Measurements from ENCODE around the gene IL6R. TPM values are rescaled to one million over a fixed set of nuclear protein-coding genes. Genes with fewer than 3 reads are reported as not detected.

IL6R gene
- total and polyA plus RNA-seq, 4 donors: 3.8 to 7.3 (median 5.4) TPM

GRCh38 chr1:154445040-154445472, 39.9 kb downstream of the IL6R start:
- no peak for DNase-seq (ENCODE audit: low read depth in 4 of 6, low spot score in 6 of 6)
- Histone ChIP-seq H3K9me3 (ENCODE audit: control insufficient read depth, insufficient read depth, low read length) (no peaks in the 10 kb centered on the region), H3K27me3 (ENCODE audit: control insufficient read depth, insufficient read depth, low read length) (no peaks in the 10 kb centered on the region), H3K4me3 (ENCODE audit: low read depth, low read length) (no peak overlapping the region), H3K27ac (ENCODE audit: low read depth, low read length) (no peak overlapping the region), H3K4me1 (ENCODE audit: control insufficient read depth, insufficient read depth, low read length) (no peaks in the 10 kb centered on the region), H3K36me3 (ENCODE audit: control insufficient read depth, insufficient read depth, low read length) (no peaks in the 10 kb centered on the region)
- WGBS (ENCODE audit: insufficient coverage): 40% methylated on average over 2 of the region's 7 CpGs

DNA sequence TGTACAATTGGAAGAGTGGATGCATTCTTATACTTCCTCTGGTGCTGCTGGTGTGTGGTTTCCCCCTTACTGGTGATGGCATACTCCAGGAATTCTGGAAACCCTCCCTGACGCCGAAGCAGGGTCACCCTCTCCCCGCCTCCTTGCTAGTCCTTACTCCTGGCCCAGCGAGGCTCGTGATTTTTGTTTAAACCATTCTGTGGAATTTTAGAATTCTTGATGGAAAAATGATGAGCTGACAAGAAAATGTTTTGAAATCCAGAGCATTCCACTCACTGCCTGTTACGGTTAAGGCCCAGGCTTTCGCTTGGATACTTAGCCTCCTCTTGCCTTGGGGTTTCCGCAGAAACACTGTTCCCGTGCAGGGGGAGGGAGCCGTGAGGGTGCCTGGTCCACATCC, 41.1 kb downstream of the IL6R start:
- H3K4me1 ChIP-seq (ENCODE audit: control insufficient read depth, insufficient read depth, low read length): no peaks in the 10 kb centered on the region
- no peak overlapping the region for H3K27ac ChIP-seq (ENCODE audit: low read depth, low read length)
- H3K27me3 ChIP-seq (ENCODE audit: control insufficient read depth, insufficient read depth, low read length): no peaks in the 10 kb centered on the region
- 94% methylated on average over 3 of the region's 10 CpGs for WGBS (ENCODE audit: insufficient coverage)
- H3K9me3 ChIP-seq (ENCODE audit: control insufficient read depth, insufficient read depth, low read length): no peaks in the 10 kb centered on the region
- H3K36me3 ChIP-seq (ENCODE audit: control insufficient read depth, insufficient read depth, low read length): no peaks in the 10 kb centered on the region
- no peak overlapping the region for H3K4me3 ChIP-seq (ENCODE audit: low read depth, low read length)
- DNase-seq (ENCODE audit: low read depth in 4 of 6, low spot score in 6 of 6): peak in 1 of 6 donors; percentile 49

DNA sequence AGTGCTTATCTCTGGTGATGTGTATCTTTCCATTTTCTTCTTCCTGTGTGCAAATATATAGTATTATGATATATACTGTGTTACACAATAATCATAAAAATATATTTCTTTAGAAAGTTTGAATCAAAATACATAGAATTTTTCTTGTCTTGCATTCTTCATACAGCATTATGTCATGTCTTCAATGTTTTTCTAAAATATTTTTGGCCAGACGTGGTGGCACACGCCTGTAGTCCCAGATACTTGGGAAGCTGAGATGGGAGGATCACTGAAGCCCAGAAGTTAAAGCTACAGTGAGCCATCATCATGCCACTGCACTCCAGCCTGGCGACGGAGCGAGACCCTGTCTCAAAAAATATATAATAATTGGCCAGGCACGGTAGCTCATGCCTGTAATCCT, 41.6 kb downstream of the IL6R start:
- no peaks in the 10 kb centered on the region for H3K27me3 ChIP-seq (ENCODE audit: control insufficient read depth, insufficient read depth, low read length)
- H3K27ac ChIP-seq (ENCODE audit: low read depth, low read length): no peak overlapping the region
- H3K4me1 ChIP-seq (ENCODE audit: control insufficient read depth, insufficient read depth, low read length): no peaks in the 10 kb centered on the region
- DNase-seq (ENCODE audit: low read depth in 4 of 6, low spot score in 6 of 6): no peak
- H3K9me3 ChIP-seq (ENCODE audit: control insufficient read depth, insufficient read depth, low read length): no peaks in the 10 kb centered on the region
- H3K36me3 ChIP-seq (ENCODE audit: control insufficient read depth, insufficient read depth, low read length): no peaks in the 10 kb centered on the region
- no peak overlapping the region for H3K4me3 ChIP-seq (ENCODE audit: low read depth, low read length)
- WGBS (ENCODE audit: insufficient coverage): no CpG with 5 or more reads among the region's 6 CpGs

DNA sequence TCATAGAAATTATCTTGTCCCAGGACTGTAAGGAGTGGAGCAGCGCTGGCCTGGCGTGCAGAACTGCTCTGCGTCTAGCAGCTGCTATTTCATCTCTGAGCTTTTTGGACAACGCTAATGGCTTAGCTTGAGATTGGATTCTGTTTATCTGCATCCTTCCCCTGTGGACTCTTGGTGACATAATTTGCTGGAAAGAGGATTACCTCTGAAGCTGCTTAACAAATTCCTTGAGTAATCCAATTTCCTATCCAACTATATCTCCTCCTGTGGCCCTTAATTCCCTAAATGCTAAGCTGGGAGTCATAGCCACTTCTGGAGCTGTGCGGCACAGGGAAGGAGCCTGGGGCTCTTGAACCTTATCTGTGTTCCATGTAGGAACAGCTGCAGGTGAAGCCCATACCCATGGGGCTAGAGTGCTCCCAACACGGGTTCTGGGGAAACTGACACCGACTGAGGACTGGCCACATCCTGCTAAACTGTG, 43.2 kb downstream of the IL6R start:
- Histone ChIP-seq H3K36me3 (ENCODE audit: control insufficient read depth, insufficient read depth, low read length) (no peaks in the 10 kb centered on the region), H3K4me1 (ENCODE audit: control insufficient read depth, insufficient read depth, low read length) (peaks cover 5% of the 10 kb centered on the region), H3K9me3 (ENCODE audit: control insufficient read depth, insufficient read depth, low read length) (no peaks in the 10 kb centered on the region), H3K4me3 (ENCODE audit: low read depth, low read length) (no peak overlapping the region), H3K27me3 (ENCODE audit: control insufficient read depth, insufficient read depth, low read length) (no peaks in the 10 kb centered on the region), H3K27ac (ENCODE audit: low read depth, low read length) (no peak overlapping the region)
- no peak for DNase-seq (ENCODE audit: low read depth in 4 of 6, low spot score in 6 of 6)
- 88% methylated on average over 5 of the region's 7 CpGs for WGBS (ENCODE audit: insufficient coverage)

- WGBS (ENCODE audit: insufficient coverage): 56% methylated on average over 4 of the region's 5 CpGs
- Histone ChIP-seq H3K27ac (ENCODE audit: low read depth, low read length) (peak overlapping the region; percentile 6), H3K4me1 (ENCODE audit: control insufficient read depth, insufficient read depth, low read length) (peaks cover 5% of the 10 kb centered on the region), H3K9me3 (ENCODE audit: control insufficient read depth, insufficient read depth, low read length) (no peaks in the 10 kb centered on the region), H3K27me3 (ENCODE audit: control insufficient read depth, insufficient read depth, low read length) (no peaks in the 10 kb centered on the region), H3K4me3 (ENCODE audit: low read depth, low read length) (no peak overlapping the region), H3K36me3 (ENCODE audit: control insufficient read depth, insufficient read depth, low read length) (no peaks in the 10 kb centered on the region)
- peak in 2 of 6 donors; percentile 34 to 58 for DNase-seq (ENCODE audit: low read depth in 4 of 6, low spot score in 6 of 6)
Observed at GRCh38 chr1:154453161-154453560, 48.0 kb downstream of the IL6R start.

DNA sequence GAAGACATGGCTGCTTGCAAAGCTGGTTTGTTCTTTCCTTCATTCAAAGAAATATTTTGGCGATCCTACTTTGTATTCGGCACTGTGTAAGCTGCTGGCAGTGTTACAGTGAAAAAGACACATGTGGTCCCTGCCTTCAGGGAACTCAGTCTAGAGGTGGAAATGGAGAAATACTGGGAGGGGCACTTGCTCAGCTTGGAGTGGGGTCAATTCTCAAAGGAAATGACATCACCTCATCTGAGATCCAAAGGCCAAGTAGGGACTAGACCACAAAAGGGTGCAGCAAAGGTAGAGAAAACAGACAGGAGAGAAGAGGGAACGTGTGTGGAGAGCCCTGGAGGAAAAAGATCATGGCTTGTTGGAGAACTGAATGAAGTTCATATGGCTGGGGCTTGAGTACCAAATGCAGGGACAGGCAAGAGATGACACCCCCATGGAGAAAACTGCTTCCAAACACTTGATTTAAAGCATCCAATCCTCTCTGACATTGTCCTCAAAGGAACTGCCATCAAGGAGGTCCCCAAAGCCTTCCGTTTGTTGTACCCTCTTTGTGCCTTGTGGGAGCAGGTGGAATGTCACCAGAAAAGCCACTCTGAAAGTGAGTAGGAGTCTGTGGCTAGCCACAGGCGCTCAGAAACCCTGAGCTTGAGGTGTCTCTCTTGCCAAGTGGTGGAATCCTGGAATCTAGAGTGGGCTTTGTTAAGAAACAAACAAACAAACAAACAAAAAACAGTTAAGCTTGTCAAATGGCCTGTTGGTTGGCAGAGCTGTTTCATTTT, 48.6 kb downstream of the IL6R start:
- no peaks in the 10 kb centered on the region for H3K27me3 ChIP-seq (ENCODE audit: control insufficient read depth, insufficient read depth, low read length)
- 40% methylated on average over 1 of the region's 5 CpGs for WGBS (ENCODE audit: insufficient coverage)
- no peaks in the 10 kb centered on the region for H3K9me3 ChIP-seq (ENCODE audit: control insufficient read depth, insufficient read depth, low read length)
- peaks cover 5% of the 10 kb centered on the region for H3K4me1 ChIP-seq (ENCODE audit: control insufficient read depth, insufficient read depth, low read length)
- peak in 2 of 6 donors; percentile 36 to 61 for DNase-seq (ENCODE audit: low read depth in 4 of 6, low spot score in 6 of 6)
- H3K27ac ChIP-seq (ENCODE audit: low read depth, low read length): peak overlapping the region; percentile 6
- no peaks in the 10 kb centered on the region for H3K36me3 ChIP-seq (ENCODE audit: control insufficient read depth, insufficient read depth, low read length)
- H3K4me3 ChIP-seq (ENCODE audit: low read depth, low read length): no peak overlapping the region

- WGBS (ENCODE audit: insufficient coverage): 74% methylated on average over 3 of the region's 5 CpGs
Observed at GRCh38 chr1:154454386-154455120, 49.4 kb downstream of the IL6R start.

DNA sequence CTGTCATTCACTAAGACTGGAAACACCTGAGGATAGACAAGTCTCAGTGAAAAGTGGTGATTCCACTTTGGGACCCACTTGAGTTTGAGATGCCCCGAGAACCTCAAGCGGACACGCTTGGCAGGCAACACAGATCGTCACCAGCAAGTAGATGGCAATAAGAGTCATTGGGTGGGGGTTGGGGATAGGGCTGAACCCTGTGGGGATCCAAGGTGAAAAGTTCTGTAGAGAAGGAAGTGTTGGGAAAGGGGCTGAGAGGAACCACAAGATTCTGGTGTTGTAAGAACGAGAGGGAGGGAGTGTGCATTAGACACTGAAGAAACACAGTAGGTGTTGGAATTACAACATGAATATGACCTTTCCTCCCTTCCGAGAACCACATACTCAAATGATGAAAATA, 51.5 kb downstream of the IL6R start:
- 97% methylated on average over 4 of the region's 6 CpGs for WGBS (ENCODE audit: insufficient coverage)
- no peak overlapping the region for H3K4me3 ChIP-seq (ENCODE audit: low read depth, low read length)
- no peak for DNase-seq (ENCODE audit: low read depth in 4 of 6, low spot score in 6 of 6)
- H3K9me3 ChIP-seq (ENCODE audit: control insufficient read depth, insufficient read depth, low read length): no peaks in the 10 kb centered on the region
- H3K27ac ChIP-seq (ENCODE audit: low read depth, low read length): no peak overlapping the region
- H3K27me3 ChIP-seq (ENCODE audit: control insufficient read depth, insufficient read depth, low read length): no peaks in the 10 kb centered on the region
- H3K36me3 ChIP-seq (ENCODE audit: control insufficient read depth, insufficient read depth, low read length): no peaks in the 10 kb centered on the region
- H3K4me1 ChIP-seq (ENCODE audit: control insufficient read depth, insufficient read depth, low read length): peaks cover 11% of the 10 kb centered on the region

More at GRCh38 chr1:154454386-154455120, 49.4 kb downstream of the IL6R start:
- Histone ChIP-seq H3K4me3 (ENCODE audit: low read depth, low read length) (no peak overlapping the region), H3K9me3 (ENCODE audit: control insufficient read depth, insufficient read depth, low read length) (no peaks in the 10 kb centered on the region), H3K27ac (ENCODE audit: low read depth, low read length) (no peak overlapping the region), H3K4me1 (ENCODE audit: control insufficient read depth, insufficient read depth, low read length) (peaks cover 9% of the 10 kb centered on the region), H3K36me3 (ENCODE audit: control insufficient read depth, insufficient read depth, low read length) (no peaks in the 10 kb centered on the region), H3K27me3 (ENCODE audit: control insufficient read depth, insufficient read depth, low read length) (no peaks in the 10 kb centered on the region)
- DNase-seq (ENCODE audit: low read depth in 4 of 6, low spot score in 6 of 6): no peak

- H3K4me1 ChIP-seq (ENCODE audit: control insufficient read depth, insufficient read depth, low read length): peaks cover 13% of the 10 kb centered on the region
- H3K9me3 ChIP-seq (ENCODE audit: control insufficient read depth, insufficient read depth, low read length): no peaks in the 10 kb centered on the region
- no peak overlapping the region for H3K4me3 ChIP-seq (ENCODE audit: low read depth, low read length)
- H3K27ac ChIP-seq (ENCODE audit: low read depth, low read length): no peak overlapping the region
- no peaks in the 10 kb centered on the region for H3K27me3 ChIP-seq (ENCODE audit: control insufficient read depth, insufficient read depth, low read length)
- peak in 4 of 6 donors; percentile 36 to 83 (median 62) for DNase-seq (ENCODE audit: low read depth in 4 of 6, low spot score in 6 of 6)
- H3K36me3 ChIP-seq (ENCODE audit: control insufficient read depth, insufficient read depth, low read length): no peaks in the 10 kb centered on the region
Observed at GRCh38 chr1:154459080-154459479, 53.9 kb downstream of the IL6R start.

Measured in spinal cord (tissue), 10 donors.